NCI-H2227 treated with DMSO at 0.1 percent for 48 hours (cell line): ENCODE measurements around the gene MNT.

Experiments used
- DNase-seq: peaks from one replicate; lab custom pipeline; 2025; lab: John Stamatoyannopoulos, UW

Gene MNT

DNA sequence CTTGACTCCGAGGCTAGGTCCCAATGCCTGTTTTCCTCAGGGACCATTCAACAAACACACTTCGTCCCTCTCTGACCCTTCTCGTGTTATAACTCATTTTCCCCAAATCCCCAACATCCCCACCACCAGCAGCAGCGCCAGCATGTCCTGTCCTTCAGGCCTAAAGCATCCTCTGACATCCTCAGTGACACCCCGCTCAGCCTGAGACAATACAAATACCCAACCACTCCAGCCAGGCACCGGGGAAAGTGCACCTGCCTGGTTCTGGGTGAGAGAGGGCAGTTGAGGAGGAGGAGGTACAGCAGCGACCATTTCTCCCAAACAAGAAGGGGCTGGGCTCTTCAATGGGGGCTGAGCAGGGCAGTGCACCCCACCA lies 4.7 kb downstream of the MNT start:
- no peak for DNase-seq

DNA sequence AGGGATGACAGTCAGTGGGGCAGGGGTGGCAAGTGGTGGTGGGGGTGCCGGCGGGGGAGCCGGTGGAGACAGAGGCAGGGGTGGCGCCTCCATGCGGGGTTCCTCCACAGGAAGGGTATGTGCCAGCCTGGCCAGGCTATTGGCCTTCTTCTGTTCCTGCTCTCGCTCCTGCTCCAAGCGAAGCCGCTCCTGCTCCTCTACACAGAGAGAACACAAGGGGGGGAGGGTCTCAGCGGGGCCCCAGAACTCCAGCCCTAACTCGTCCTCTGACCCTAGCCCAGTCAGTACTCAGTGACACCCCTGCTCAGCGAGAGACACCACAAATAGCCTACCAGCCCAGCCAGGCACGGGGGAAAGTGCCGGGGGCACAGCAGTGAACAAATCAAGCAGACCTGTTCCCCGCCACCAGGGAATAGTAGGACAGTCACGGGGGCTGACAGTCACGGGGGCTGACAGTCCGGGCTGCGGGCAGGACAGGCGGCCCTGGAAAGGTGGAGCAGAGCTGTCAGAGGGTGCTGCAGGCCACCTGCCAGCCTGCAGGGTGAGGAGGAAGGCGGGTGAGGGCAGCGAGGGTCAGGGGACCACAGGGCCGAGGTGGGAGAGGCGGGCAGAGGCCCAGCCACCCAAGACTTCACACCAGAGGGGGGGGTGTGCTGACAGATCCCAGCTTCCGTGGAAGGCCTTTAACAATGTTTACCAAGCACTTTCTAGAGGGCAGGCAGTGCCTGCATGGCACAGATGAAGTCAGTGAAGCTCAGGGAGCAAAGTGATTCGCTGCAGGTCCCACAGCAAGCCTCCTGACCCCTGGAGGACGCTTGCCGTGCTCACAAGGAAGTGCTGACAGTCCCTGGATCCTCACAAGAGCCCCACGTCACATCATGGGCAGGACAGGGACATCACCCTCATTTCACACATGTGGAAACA lies 5.3 kb downstream of the MNT start:
- DNase-seq = no peak

DNA sequence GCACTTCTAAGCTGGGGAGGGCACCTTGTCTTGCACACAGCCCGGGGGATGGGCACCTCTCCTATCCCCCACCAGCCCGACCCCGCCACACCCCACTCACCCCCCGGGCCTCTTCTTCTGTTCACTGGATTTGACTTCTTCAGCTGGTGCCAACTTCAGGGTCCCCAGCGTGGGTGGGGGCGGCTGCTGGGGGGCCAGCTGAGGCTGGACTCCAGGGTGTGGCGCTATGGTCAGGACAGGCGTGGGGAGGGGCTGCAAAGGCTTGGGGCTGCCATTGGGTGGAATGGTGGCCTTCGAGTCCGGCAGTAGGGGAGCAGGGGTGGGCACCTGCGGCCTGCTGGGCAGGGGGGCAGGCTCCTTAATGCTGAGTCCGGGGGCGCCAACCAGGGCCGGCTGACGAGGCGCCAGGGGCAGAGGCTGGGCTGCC lies 6.1 kb downstream of the MNT start:
- no peak for DNase-seq

DNA sequence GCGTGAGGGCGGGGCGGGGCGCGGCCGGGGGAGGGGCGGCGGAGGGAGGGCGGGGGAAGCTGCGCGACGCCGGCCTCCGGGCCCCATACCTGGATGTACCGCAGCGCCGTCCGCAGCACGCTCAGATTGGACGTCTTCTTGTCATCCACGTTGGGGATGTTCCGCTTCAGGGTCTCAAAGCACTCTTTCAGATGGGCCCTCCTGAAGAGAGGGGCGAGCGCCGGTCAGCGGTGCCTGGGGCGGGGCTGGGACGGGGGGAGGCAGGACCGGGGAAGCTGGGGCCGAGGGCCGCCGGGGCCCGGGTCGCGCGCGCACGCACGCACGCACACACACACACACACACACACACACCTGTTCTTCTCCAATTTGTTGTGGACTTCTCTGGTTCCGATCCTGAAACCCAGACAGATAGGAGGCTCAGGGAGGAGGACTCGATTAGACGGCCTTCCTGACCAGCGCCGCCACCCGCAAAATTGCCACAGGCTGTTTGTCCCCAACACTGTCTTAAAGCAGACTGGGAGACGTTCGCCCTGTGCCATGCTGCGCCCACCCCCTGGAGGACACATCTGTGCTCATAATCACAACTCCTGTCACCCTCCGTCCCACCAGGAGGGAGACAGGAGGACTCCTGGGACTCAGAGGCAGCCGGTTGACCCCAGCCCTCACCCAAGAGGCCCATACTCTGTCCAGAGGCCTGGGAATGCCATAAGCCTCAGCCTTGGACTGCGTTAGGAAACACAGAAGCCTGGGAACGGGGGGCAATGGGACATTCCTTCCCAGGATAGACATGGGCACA lies 6.7 kb downstream of the MNT start:
- DNase-seq = no peak

DNA sequence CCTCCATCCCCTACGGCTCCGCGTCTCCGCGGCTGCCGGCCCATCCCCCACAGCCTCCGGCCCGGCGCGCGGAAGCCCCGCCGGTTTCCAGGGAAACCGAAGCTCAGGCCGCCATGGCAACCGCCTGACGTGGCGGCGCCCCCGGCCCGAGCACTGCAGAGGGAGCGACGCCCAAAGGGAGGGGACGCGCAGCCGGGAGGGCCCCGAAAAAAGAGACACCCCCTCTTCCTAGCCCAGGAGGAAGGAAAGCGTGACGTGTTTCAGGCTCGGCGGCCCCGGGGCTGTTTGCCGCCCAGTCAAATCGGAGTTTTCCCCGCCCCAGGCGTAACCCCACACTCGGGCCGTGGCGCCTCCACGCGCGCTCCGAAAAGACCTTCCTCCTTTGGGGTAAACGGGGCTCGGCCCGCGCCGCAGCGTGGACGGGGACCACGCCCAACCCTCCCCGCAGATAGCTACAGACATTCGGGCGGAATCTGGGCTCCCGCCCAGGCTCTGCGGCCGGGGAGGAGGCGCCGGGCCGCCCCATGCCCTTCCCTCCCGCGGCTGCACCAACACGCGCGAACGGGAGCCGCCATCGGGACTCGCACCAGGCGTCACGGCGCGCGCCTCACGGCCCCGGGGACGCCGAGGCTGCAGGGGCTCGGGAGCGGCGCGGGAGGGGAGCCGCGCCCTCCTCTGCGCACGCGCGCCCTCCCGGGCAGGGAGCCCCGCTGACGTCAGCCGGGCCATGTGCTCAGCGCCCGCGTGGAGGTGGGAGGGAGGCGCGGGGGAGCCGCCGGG lies 7.5 kb downstream of the MNT start:
- DNase-seq = peak; percentile 60

DNA sequence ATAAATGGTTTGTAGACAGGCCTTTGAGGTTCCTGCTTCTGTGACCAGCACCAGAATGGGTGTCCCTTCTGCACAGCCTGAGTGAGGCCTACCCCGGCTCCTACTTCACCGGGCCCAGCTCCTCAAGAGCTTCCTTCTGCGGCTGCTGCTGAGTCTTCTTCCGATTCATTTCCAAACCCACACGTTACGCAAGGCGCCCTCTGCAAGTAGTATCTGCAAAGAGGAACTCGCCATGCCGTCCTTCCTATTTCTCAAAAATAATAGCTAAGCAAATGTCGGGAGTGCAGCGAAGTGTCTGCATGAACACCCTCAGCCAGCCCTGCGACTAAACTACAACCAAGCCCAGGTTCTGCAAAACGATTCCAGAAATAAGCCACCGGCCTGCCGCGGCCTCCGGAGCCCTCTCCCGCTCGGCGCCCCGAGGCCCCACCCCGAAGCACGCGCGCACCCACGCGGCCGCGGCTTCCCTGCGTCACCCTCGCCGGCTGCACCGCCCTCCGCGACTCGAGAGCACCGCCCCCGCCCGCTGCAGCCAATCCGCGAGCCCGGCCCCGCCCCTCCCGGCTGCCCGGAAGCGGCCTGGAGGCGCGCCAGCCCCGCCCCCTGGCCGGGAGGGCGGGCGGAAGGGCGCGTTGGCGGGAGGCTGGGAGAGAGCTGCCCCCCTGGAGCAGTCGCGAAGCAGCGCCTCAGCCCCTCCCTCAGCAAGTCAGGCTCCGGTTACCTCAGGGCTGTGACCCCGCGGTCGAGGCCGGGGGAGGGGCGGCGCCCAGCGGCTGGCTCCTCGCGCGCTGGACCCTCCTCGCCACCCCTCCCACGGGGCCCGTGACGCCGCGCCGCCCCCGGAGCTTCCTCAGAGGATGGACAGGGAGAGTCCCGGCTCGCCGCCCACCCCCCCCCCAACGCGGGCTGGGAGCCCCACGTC lies 8.3 kb downstream of the MNT start:
- DNase-seq = peak; percentile 74

DNA sequence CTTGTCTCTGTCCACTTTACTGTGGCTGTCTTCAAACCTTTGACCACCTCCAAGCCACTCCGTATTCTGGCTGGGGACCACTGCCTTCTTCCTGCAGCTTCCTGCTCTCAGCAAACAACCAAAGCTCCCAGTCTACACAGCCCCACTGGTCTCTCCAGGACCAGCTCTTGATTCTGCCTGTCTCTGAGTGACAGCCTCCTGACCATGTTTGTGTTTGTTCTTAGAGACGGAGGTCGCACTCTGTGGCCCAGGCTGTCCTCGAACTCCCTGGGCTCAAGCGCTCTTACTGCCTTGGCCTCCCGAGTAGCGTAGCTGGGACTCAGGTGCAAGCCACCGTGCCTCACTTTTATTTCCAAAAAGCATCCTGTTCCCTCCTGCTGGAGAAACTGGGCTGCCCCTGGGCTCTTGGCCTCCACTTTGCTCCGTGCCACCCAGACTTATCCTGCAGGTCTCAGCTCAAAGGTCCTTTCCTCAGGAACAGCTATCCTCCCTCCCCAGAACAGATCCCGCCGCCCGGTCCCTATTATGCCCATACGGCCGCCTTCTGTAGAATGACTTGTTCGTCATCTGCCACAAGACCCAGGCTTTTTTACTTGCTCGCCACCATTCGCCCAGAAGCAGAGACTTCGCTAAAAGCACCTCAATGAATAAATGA lies 9.1 kb downstream of the MNT start:
- no peak for DNase-seq

DNA sequence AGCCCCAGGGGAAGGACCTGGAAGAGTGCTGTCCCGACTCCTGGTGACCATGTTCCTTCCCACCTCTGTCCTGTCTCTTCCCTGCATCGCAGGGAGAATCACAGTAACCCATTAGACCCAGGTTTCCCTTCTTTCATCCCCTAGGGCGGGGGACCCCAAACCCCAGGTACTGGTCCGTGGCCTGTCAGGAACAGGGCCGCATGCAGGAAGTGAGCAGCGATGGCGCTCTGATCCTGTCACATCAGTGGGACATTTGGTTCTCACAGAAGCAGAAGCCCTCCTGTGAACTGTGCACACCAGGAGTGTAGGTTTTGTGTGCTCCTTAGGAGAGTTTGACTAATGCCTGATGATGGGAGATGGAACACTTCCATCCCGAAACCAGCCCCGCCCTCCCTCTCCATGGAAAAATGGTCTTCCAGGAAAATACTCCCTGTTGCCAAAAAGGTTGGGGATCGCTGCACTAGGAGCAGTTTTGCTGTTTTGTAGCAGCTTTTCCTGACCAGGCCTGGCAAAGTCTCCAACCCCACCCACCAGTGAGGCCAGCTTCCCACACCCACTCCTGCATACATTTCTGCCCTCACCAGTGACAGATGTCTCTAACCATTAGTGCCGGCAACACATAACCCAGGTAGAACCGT lies 10.5 kb downstream of the MNT start:
- no peak for DNase-seq

DNA sequence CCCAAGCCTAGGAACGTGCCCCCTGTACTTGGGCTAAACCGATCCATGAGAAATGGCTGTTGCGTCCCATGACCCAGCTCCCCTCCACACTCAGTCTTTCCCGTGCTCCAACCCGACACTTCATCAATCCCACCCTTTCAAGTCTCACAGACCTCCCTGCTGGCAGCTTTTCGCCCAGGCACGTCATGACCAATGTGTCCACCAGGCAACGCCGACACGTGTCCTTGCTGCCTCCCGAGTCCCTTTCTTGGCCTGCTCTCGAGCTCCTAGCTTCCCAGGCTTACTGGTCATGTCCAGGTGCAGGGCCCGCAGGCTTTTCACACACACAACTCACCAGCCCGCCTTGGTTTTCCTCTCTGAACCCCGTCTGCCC lies 12.2 kb downstream of the MNT start:
- no peak for DNase-seq

DNA sequence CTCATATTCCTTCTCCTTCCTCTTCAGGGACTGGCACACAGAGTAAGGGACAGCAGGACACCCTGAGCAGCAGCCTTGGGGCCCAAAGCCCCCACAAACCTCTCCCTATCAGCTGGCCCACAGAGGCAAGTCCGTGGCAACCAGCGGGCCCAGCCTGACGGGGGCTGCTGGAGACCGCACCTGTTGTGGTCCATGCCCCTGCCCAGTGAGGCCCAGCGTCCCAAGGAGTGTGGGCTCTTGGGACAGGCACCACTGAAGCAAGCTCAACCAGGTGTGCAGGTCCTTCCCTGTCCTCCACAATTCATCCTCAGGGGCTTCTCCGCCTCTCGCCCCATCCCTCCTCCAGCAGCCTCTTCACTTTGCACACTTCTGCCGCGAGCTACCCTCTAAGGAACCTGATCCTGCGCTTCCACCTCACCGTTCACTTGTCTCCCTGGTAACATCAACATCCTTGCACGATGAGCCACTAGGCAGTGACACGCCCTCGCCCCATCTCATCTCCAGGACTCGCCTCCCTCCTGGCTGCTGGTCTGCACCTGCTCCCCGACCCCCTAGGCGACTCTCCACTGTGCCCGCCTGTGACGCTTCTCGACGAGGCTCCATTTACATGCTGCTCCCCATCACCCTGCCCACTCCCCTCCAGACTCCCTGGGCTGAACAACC lies 12.7 kb downstream of the MNT start:
- DNase-seq = peak; percentile 37

DNA sequence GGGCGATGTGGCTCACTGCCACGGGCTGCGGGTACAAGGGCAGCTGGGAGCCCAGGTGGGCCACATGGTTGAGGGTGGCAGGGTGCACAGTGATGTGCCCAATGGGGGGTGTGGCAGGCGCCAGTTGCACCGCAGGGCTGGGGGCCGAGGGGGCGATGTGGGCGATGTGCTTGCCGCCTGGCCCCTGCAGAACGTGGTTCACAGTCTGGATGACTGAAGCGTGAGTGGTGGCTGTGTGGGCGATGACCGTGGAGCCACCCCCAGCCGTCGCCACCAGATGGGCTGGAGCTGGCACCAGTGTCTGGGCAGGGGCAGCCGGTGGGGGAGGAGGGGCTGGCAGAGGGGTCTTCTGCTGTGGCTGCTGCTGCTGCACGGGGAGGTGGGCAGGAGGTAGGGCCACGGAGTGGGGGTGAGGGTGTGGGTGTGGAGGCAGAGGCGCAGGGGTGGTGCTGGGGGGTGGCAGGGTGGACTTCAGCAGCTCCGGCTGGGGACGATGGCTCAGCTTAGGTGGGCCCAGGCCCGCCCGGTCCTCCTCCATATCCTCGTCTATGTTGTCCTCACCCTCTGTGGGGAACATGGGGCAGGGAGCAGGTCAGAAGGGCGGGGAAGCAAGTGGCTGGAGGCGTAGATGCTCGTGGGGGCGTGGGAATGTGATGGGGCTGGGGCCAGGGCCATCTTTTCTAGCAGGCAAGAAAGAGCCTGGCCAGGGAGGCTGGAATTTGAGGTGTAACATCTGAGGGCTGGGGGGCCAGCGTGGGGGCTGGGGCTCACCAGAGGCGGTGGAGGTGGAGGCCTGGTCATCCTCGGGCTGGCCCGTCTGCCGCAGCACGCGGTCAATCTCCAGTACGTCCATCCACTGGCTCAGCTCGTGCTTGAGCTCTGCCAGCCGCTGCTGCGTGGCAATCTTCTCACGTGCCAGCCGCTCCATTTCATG lies 13.5 kb downstream of the MNT start:
- no peak for DNase-seq

DNA sequence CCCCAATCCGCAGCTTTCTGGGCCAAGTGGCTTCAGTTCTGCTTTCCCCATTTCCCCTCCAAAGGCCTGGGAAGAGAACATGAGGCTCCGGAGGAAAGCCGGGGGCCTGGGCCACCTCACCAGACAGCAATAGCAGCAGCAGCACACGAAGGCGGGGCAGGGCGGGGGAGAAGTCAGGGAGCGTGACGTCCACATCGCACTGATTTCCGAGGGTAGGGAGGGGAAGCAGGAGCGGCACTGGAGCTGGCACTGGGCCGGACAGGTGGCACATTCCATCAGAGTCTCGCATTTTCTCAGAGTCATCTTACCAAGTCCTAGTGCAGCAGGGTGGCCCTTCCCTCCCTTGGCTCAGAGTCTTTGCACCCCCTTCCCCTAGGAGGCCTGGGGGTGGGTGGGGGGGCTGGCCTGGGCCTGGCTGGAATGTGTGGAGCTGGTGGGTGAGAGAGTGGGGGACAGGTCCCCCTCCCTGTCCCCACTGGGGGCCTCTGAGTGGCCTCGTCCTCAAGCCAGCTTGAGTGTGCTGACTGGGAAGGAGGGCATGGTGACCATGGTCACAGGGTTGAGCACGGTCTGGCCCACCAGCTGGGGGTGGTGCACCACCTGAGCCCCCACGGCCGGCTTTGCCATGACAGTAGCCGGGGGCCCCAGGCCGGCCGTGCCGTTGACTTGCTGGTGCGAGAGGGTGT lies 14.3 kb downstream of the MNT start:
- no peak for DNase-seq

DNA sequence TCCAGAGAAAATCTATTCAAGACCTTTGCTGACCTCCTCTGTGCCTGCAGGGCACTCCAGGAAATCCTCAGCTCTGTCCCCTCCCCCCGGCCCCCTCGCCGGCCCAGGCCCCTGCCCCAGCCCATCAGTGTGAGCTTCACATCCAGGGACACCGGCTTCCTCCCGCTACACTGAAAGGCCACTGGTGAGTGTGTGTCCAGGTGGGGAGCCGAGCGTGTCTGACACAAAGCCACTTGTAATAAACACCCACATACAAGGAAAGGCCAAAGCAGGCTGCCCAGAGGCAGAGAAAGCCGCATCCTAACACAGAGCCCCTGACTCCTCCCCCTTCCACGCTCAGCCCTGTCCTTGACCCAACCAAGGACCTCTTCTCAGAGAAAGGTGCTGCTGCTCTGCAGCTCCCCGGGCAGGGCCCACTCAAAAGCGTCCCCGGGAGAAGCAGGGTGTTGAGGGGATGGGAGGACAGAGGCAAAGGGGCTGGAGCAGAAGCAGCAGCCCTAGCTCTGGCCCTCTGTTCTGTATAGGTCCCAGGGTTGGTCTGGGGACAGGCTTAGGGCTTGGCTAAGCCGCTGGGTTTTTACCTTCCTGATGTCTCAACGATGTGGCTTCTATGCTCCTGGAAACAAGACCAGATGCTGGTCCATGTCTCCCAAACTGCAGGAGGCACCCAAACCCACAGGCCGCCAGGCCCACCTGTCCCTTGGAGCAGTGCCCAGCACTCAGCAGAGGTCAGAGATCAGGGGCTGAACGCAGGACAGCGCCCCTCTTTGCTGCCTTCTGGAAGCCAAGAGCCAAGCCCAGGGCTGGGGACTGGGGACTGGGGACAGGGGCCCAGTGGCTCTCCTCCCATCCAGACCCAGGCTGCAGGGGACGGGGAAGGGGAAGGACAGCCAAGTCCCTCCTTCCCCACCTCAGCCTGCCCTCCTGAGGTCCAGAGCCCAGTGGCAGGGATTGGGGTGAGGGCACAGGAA lies 15.3 kb downstream of the MNT start:
- DNase-seq = no peak

DNA sequence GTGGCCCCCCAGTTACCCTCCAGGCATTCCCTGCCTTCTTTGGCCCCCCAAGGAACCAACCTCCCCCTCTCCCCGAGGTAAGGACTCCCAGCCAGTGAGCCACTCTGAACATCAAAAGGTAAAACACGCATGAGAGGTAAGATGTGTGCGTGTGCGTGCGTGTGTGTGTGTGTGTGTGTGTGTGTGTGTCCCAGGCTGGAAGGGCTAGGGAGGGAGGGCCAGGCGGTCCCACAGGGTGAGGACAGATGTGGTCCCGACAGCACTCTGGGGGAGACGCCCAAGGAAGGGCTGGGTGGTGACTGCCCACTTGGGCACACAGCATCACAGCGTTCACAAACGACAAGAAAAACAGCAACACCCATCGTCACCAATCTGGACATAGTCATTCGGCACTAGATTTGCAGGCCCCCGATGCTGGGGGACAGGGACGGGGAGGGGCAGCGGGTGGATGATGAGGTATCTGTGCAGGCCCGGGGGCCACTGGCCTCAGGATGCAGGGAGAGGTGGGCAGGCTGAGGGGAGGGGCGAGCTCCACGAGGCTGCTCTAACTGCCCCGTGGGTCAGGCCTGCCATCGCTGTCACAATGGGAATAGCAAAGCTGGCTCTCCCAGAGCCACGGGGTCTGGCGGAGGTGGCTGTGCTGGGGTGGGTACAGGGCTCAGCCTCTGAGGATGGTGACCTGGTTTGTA lies 16.3 kb downstream of the MNT start:
- no peak for DNase-seq

DNA sequence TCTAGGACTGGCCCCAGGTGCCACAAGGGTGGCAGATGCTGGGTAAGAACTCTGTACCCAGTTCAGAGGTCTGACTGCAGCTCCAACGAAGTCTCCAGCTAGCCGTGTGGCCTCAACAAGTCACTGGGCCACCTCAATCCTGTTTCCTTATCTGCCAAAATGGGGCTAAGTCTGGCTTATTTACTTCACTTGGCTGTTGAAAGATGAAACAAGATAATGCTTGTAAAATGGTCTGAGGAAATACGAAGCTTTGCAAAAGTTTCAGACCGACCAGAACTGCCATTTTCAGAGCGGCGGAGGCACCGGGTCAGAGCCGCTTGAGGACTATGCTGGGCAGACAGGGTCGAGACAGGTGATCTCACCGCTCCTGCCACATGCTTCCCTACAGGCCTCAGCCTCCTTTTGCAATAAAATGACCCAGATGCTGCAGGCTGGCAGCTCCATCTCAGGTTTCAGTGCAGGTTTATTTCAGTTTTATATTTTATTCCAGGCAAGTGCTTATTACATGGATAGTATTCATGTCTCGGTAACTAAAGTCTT lies 17.2 kb downstream of the MNT start:
- no peak for DNase-seq
